Ovary (tissue), 3 donors: ENCODE data around the gene CEP128.

Experiments used
- POLR2A ChIP-seq: fragments of 450-650 bp; IDR thresholded peaks from one replicate; pipeline ENCODE4 v1.6.1; 2017; ENCODE audit warnings: antibody characterized with exemption, mild to moderate bottlenecking, moderate library complexity
- TF ChIP-seq, protein P1 (sequence below), 3 donors: fragments of 450-650 bp in 2 of 3; fragments of 200-600 bp in 1 of 3; IDR thresholded peaks; one replicate each; pipeline versions ENCODE4 v1.5.1 to v1.8.0; 2016 to 2022; ENCODE audit warnings: antibody characterized with exemption in 3 of 3, mild to moderate bottlenecking in 1 of 3
- donor health status: DM: no; HTN: no; CAD: no.

DNA sequence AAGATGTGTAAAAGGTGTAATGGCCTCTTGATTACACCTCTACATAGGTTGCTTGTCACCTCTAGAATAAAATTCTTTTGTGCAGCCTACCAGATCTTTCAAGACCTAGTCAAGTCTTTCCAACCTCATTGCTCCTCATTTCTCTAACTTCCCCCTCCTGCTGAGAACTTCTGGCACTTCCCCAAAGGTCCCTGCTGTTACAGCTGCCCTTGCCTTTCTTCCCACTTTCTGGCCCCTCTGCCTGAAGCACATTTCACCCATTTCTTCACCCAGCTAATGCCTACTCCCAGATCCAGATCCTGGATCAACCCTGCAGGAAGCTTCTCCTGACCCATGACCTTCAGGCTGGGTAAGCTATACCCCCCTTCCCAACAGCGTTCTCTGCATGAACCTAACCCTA, 15.4 kb upstream of the CEP128 start:
- no peak for TF ChIP-seq POLR2A
- TF ChIP-seq, protein P1, sequence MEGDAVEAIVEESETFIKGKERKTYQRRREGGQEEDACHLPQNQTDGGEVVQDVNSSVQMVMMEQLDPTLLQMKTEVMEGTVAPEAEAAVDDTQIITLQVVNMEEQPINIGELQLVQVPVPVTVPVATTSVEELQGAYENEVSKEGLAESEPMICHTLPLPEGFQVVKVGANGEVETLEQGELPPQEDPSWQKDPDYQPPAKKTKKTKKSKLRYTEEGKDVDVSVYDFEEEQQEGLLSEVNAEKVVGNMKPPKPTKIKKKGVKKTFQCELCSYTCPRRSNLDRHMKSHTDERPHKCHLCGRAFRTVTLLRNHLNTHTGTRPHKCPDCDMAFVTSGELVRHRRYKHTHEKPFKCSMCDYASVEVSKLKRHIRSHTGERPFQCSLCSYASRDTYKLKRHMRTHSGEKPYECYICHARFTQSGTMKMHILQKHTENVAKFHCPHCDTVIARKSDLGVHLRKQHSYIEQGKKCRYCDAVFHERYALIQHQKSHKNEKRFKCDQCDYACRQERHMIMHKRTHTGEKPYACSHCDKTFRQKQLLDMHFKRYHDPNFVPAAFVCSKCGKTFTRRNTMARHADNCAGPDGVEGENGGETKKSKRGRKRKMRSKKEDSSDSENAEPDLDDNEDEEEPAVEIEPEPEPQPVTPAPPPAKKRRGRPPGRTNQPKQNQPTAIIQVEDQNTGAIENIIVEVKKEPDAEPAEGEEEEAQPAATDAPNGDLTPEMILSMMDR (IDR thresholded peaks at IDR 0.05), result no peak
